Peyer's patch (tissue), 4 donors: Measurements from ENCODE around the gene EFCAB10. TPM values are rescaled to one million over a fixed set of nuclear protein-coding genes. Genes with fewer than 3 reads are reported as not detected.
A peak's percentile ranks its signal among the peaks of the same experiment; 100 is the strongest.
"Not testable (repeated sequence)": the region's sequence is repeated elsewhere in the genome, so short reads cannot be mapped to it uniquely, and the experiment has no call there.

ENCODE experiments used
- DNase-seq, 3 donors: peaks; one replicate each; pipeline ENCODE4 v3.0.0-alpha.2; 2017 to 2019
- H3K27ac ChIP-seq, 4 donors: fragments of 200-600 bp; sonication (generic); one replicate each; pipeline ENCODE4 v1.5.1; 2016 to 2019
- H3K27me3 ChIP-seq, 2 donors: fragments of 200-600 bp; sonication (generic); one replicate each; pipeline ENCODE4 v1.5.1; 2019
- H3K36me3 ChIP-seq, 3 donors: fragments of 200-600 bp; sonication (generic); one replicate each; pipeline ENCODE4 v1.5.1; 2016 to 2019
- H3K4me1 ChIP-seq, 4 donors: fragments of 200-600 bp; sonication (generic); one replicate each; pipeline ENCODE4 v1.5.1; 2016 to 2019
- H3K4me3 ChIP-seq, 4 donors: fragments of 200-600 bp; sonication (generic); 1 replicate in 3 of 4; 2 replicates in 1 of 4; pipeline ENCODE4 v1.5.1; 2016 to 2019; ENCODE audit warnings: mild to moderate bottlenecking in 1 of 4
- H3K9me3 ChIP-seq, 4 donors: fragments of 200-600 bp; sonication (generic); one replicate each; pipeline ENCODE4 v1.5.1; 2016 to 2019; ENCODE audit warnings: mild to moderate bottlenecking in 1 of 4
- CTCF ChIP-seq, 6 experiments: fragments of 450-650 bp in 4 of 6; fragments of 200-600 bp in 2 of 6; sonication (generic) in 1 of 6; IDR thresholded peaks; one replicate each; pipeline ENCODE4 v1.5.1; 2017 to 2019; ENCODE audit warnings: antibody characterized with exemption in 6 of 6, mild to moderate bottlenecking in 3 of 6, moderate library complexity in 1 of 6
- POLR2A ChIP-seq, 2 donors: fragments of 450-650 bp; IDR thresholded peaks; one replicate each; pipeline ENCODE4 v1.5.1; 2017; ENCODE audit warnings: antibody characterized with exemption in 2 of 2, mild to moderate bottlenecking in 2 of 2, moderate library complexity in 2 of 2
- total RNA-seq, 4 donors: library from RNA; depleted of rRNA; stranded (reverse); fragments of >200 nt; gene quantifications; one replicate each; pipeline ENCODE4 v1.1.0, GENCODE V29; 2016

EFCAB10 gene
- total RNA-seq, 4 donors from 2014 or later: not detected

GRCh38 chr7:105524840-105525239 is 56.5 kb downstream of the EFCAB10 start:
- no peak for TF ChIP-seq CTCF (IDR thresholded peaks at IDR 0.05)
- TF ChIP-seq POLR2A (IDR thresholded peaks at IDR 0.05): no peak
- Histone ChIP-seq H3K4me1 (peaks cover 0 to 10% (median 0%) of the 10 kb centered on the region in 4 donors), H3K4me3 (no peak overlapping the region), H3K36me3 (no peaks in the 10 kb centered on the region), H3K9me3 (no peaks in the 10 kb centered on the region), H3K27me3 (no peaks in the 10 kb centered on the region), H3K27ac (no peak overlapping the region)
- DNase-seq: no peak

GRCh38 chr7:105524423-105524822 is 56.9 kb downstream of the EFCAB10 start:
- not testable (repeated sequence) for H3K9me3 ChIP-seq, H3K27me3 ChIP-seq, H3K27ac ChIP-seq, H3K36me3 ChIP-seq, H3K4me3 ChIP-seq, H3K4me1 ChIP-seq, DNase-seq

GRCh38 chr7:105521717-105522463 is 59.4 kb downstream of the EFCAB10 start, which contains the start of gene PUS7:
Gene PUS7, minus strand, starts transcription at chr7:105522271. Its CDS starts 13,759 bp downstream, at chr7:105508512.
- peaks cover 0 to 10% (median 0%) of the 10 kb centered on the region in 4 donors for H3K4me1 ChIP-seq
- no peaks in the 10 kb centered on the region for H3K27me3 ChIP-seq
- DNase-seq: peak; percentile 82 to 94 (median 94)
- H3K9me3 ChIP-seq: no peaks in the 10 kb centered on the region
- TF ChIP-seq CTCF (IDR thresholded peaks at IDR 0.05): peak in 1 of 6 experiments; percentile 16
- peak; percentile 43 to 56 for TF ChIP-seq POLR2A (IDR thresholded peaks at IDR 0.05)
- H3K27ac ChIP-seq: peak within 1 kb of the TSS; percentile 71 to 91 (median 88)
- H3K36me3 ChIP-seq: no peaks in the 10 kb centered on the region
- peak within 1 kb of the TSS; percentile 62 to 83 (median 73) for H3K4me3 ChIP-seq

- no peak for TF ChIP-seq CTCF (IDR thresholded peaks at IDR 0.05)
- TF ChIP-seq POLR2A (IDR thresholded peaks at IDR 0.05): no peak
- H3K27me3 ChIP-seq: no peaks in the 10 kb centered on the region
- H3K27ac ChIP-seq: peak overlapping the region; percentile 71 to 91 (median 88)
- H3K4me1 ChIP-seq: peaks cover 0 to 10% (median 0%) of the 10 kb centered on the region in 4 donors
- H3K9me3 ChIP-seq: no peaks in the 10 kb centered on the region
- peak; percentile 54 to 75 (median 72) for DNase-seq
- peak overlapping the region; percentile 62 to 83 (median 73) for H3K4me3 ChIP-seq
- no peaks in the 10 kb centered on the region for H3K36me3 ChIP-seq
Observed at GRCh38 chr7:105521027-105521716, 60.1 kb downstream of the EFCAB10 start.

GRCh38 chr7:105520620-105521019 is 60.7 kb downstream of the EFCAB10 start:
- not testable (repeated sequence) for DNase-seq, H3K27me3 ChIP-seq, H3K4me3 ChIP-seq, H3K36me3 ChIP-seq, H3K27ac ChIP-seq, H3K4me1 ChIP-seq, H3K9me3 ChIP-seq

GRCh38 chr7:105519353-105519752 is 61.9 kb downstream of the EFCAB10 start:
- DNase-seq: no peak
- Histone ChIP-seq H3K36me3 (no peaks in the 10 kb centered on the region), H3K27ac (no peak overlapping the region), H3K27me3 (no peaks in the 10 kb centered on the region), H3K9me3 (no peaks in the 10 kb centered on the region), H3K4me1 (peaks cover 0 to 10% (median 0%) of the 10 kb centered on the region in 4 donors), H3K4me3 (no peak overlapping the region)
- TF ChIP-seq CTCF (IDR thresholded peaks at IDR 0.05): no peak
- TF ChIP-seq POLR2A (IDR thresholded peaks at IDR 0.05): no peak

GRCh38 chr7:105515610-105516009 is 65.7 kb downstream of the EFCAB10 start:
- H3K27ac ChIP-seq, H3K4me1 ChIP-seq, H3K9me3 ChIP-seq, H3K36me3 ChIP-seq, H3K27me3 ChIP-seq, DNase-seq, H3K4me3 ChIP-seq: not testable (repeated sequence)
